Fibroblast of villous mesenchyme (primary cell): Measurements from ENCODE around the gene USP20. TPM values are rescaled to one million over a fixed set of nuclear protein-coding genes. Genes with fewer than 3 reads are reported as not detected.

Experiments
- DNase-seq: peaks from one replicate; pipeline ENCODE4 v3.0.0-alpha.2; 2010; ENCODE audit warnings: low read depth
- H3K4me3 ChIP-seq: 2 replicates; pipeline ENCODE4 v1.5.1; 2011; ENCODE audit warnings: low read depth, mild to moderate bottlenecking, low read length
- CTCF ChIP-seq: IDR thresholded peaks from 2 replicates; pipeline ENCODE4 v1.5.1; 2012; ENCODE audit warnings: low read depth, mild to moderate bottlenecking, low read length; ENCODE audit not compliant: insufficient read depth
- total RNA-seq: library from RNA; depleted of rRNA; stranded (reverse); fragments of >200 nt; gene quantifications from 2 replicates; pipeline ENCODE4 v1.2.3, GENCODE V29; 2012

USP20 gene
- total RNA-seq, 1 donor, result 10.4 TPM

- no peak overlapping the region for H3K4me3 ChIP-seq
- no peak for TF ChIP-seq CTCF
- DNase-seq, result no peak
Observed at GRCh38 chr9:129868023-129868871, 33.0 kb downstream of the USP20 start.

GRCh38 chr9:129868872-129869486 is 33.7 kb downstream of the USP20 start:
- no peak overlapping the region for H3K4me3 ChIP-seq
- no peak for DNase-seq
- TF ChIP-seq CTCF, result no peak

GRCh38 chr9:129869585-129870501 is 34.6 kb downstream of the USP20 start:
- no peak overlapping the region for H3K4me3 ChIP-seq
- no peak for TF ChIP-seq CTCF
- DNase-seq, result no peak

GRCh38 chr9:129871046-129871445 is 35.8 kb downstream of the USP20 start:
- H3K4me3 ChIP-seq, result no peak overlapping the region
- DNase-seq, result no peak
- no peak for TF ChIP-seq CTCF

GRCh38 chr9:129873563-129874190 is 38.4 kb downstream of the USP20 start:
- no peak overlapping the region for H3K4me3 ChIP-seq
- DNase-seq, result no peak

More at GRCh38 chr9:129873563-129874190, 38.4 kb downstream of the USP20 start:
- no peak for TF ChIP-seq CTCF
